A673 (cell line): ENCODE data around the gene ALDOB. TPM values are rescaled to one million over a fixed set of nuclear protein-coding genes. Genes with fewer than 3 reads are reported as not detected.

Source experiments
- BruUV-seq: library from RNA; stranded (reverse); fragments of 400-500 nt; replicated peaks from 2 replicates; lab custom pipeline; 2021; lab: Mats Ljungman, UMichigan
- CTCF ChIA-PET: fragments of 300-600 bp; sonication (Branson Sonifier 250); formaldehyde crosslinking; loops from one replicate; lab custom pipeline; 2022; ENCODE audit warnings: antibody characterized with exemption; lab: Charles Lee
- POLR2A ChIA-PET: fragments of 300-600 bp; sonication (Branson Sonifier 250); formaldehyde crosslinking; loops from one replicate; lab custom pipeline; 2022; ENCODE audit warnings: antibody characterized with exemption; ENCODE audit not compliant: low non-redundant PET; lab: Charles Lee
- DNase-seq: peaks from one replicate; pipeline ENCODE4 v3.0.0-alpha.2; 2015; ENCODE audit warnings: low spot score
- H3K27ac ChIP-seq: fragments of 200-600 bp; sonication (generic); 2 replicates; pipeline ENCODE4 v1.5.1; 2016; ENCODE audit warnings: mixed run types, low read depth, mild to moderate bottlenecking, mixed read lengths, antibody characterized with exemption, low read length; ENCODE audit not compliant: poor library complexity, severe bottlenecking
- H3K27me3 ChIP-seq: fragments of 200-600 bp; sonication (generic); replicated peaks from 2 replicates; pipeline ENCODE4 v1.6.1; 2017; ENCODE audit warnings: mixed run types, low read depth, mild to moderate bottlenecking, mixed read lengths, antibody characterized with exemption, low read length; ENCODE audit not compliant: insufficient read depth, poor library complexity
- H3K36me3 ChIP-seq: fragments of 200-600 bp; sonication (generic); 2 replicates; pipeline ENCODE4 v1.6.1; 2016; ENCODE audit warnings: mixed run types, mild to moderate bottlenecking, mixed read lengths, antibody characterized with exemption, low read length; ENCODE audit not compliant: insufficient read depth, poor library complexity, severe bottlenecking
- H3K4me1 ChIP-seq: fragments of 200-600 bp; sonication (generic); 2 replicates; pipeline ENCODE4 v1.6.1; 2017; ENCODE audit warnings: mixed run types, mild to moderate bottlenecking, mixed read lengths, antibody characterized with exemption, low read length; ENCODE audit not compliant: insufficient read depth, poor library complexity, severe bottlenecking
- H3K4me3 ChIP-seq: fragments of 200-600 bp; sonication (generic); 2 replicates; pipeline ENCODE4 v1.5.1; 2016; ENCODE audit warnings: low read depth, mixed run types, mild to moderate bottlenecking, mixed read lengths, low read length; ENCODE audit not compliant: poor library complexity, severe bottlenecking
- H3K9me3 ChIP-seq: fragments of 200-600 bp; sonication (generic); 2 replicates; pipeline ENCODE4 v1.6.1; 2016; ENCODE audit warnings: mixed run types, low read depth, mild to moderate bottlenecking, mixed read lengths, antibody characterized with exemption, low read length; ENCODE audit not compliant: poor library complexity, severe bottlenecking
- EZH2 ChIP-seq: fragments of 200-600 bp; sonication (generic); IDR thresholded peaks from 2 replicates; pipeline ENCODE4 v1.6.1; 2017; ENCODE audit warnings: borderline replicate concordance, low read depth, mild to moderate bottlenecking, mixed read lengths, antibody characterized with exemption, low read length; ENCODE audit not compliant: poor library complexity, severe bottlenecking
- intact Hi-C: fragments of 100-400 bp; cut with micrococcal nuclease; formaldehyde crosslinking; loops from one replicate; pipeline ENCODE4 v1.10.0; 2022; ENCODE audit not compliant: unreplicated experiment
- total RNA-seq: library from RNA; stranded (reverse); gene quantifications from 2 replicates; pipeline ENCODE4 v1.2.3, GENCODE V29; 2021
- TF ChIP-seq, protein P1 (sequence below): fragments of 300-800, 200-600 bp; sonication (generic); conservative IDR thresholded peaks from 2 replicates; pipeline ENCODE4 v1.5.1; 2017; ENCODE audit warnings: low read depth, mild to moderate bottlenecking, antibody characterized with exemption, low read length, moderate library complexity, mixed read lengths

ALDOB gene
- total RNA-seq, 1 experiment from 2014 or later = not detected

DNA sequence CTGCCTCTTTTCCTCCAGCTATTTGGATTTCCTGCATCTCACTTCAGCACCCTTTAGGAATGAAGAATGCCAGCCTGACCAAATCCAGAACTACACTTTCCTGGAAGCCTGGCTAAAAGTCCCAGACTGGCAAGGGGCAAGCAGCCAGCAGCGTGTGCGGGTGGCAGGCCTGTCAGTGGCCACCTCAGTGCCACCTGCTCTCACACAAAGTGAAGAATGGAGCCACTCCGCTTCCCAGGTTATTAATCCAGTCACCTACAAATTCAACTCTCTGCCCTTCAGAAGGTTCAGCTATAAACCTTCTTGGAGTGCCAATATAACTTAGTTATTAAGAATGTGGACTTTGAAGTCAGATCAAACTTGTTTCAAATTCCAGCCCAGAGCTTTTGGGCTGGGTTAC lies 6.7 kb upstream of the ALDOB start:
- H3K27ac ChIP-seq = no peak overlapping the region
- H3K9me3 ChIP-seq = no peaks in the 10 kb centered on the region
- BruUV-seq = no TSS peak
- ChIA-PET CTCF (no interaction called here), POLR2A (no interaction called here)
- H3K4me1 ChIP-seq = no peaks in the 10 kb centered on the region
- intact Hi-C loops = no loop called here
- peaks cover 44% of the 10 kb centered on the region for H3K27me3 ChIP-seq
- H3K4me3 ChIP-seq = no peak overlapping the region
- TF ChIP-seq, protein P1, sequence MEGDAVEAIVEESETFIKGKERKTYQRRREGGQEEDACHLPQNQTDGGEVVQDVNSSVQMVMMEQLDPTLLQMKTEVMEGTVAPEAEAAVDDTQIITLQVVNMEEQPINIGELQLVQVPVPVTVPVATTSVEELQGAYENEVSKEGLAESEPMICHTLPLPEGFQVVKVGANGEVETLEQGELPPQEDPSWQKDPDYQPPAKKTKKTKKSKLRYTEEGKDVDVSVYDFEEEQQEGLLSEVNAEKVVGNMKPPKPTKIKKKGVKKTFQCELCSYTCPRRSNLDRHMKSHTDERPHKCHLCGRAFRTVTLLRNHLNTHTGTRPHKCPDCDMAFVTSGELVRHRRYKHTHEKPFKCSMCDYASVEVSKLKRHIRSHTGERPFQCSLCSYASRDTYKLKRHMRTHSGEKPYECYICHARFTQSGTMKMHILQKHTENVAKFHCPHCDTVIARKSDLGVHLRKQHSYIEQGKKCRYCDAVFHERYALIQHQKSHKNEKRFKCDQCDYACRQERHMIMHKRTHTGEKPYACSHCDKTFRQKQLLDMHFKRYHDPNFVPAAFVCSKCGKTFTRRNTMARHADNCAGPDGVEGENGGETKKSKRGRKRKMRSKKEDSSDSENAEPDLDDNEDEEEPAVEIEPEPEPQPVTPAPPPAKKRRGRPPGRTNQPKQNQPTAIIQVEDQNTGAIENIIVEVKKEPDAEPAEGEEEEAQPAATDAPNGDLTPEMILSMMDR = no peak
- no peaks in the 10 kb centered on the region for H3K36me3 ChIP-seq
- DNase-seq = no peak

DNA sequence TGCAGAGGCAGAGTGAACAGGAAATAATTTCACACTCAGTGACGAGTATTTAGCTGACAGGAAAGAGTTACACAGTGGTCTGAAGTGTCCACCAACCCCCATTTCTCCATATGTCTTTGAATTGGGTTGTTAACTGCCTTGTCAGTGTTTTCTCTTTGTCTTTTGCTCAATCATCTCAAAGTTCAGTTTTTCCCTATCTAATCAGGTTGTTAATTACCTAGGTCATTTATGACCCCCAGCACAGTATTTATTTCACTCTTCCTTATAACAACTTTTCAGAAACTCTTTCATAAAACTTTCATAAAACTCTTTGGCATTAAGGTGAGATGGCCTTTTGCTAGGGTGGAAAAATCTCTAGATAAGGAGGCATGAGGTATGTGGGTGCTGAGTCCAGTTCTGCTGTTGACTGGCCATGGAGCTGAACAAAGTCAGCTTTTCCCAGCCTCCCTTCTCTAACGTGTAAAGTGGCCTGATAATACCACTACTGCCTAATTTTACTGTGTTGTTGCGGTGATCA lies 5.2 kb upstream of the ALDOB start:
- BruUV-seq = no TSS peak
- ChIA-PET CTCF (no interaction called here), POLR2A (no interaction called here)
- Histone ChIP-seq H3K27me3 (peaks cover 54% of the 10 kb centered on the region), H3K4me3 (no peak overlapping the region), H3K27ac (no peak overlapping the region), H3K9me3 (no peaks in the 10 kb centered on the region), H3K4me1 (no peaks in the 10 kb centered on the region), H3K36me3 (no peaks in the 10 kb centered on the region)
- intact Hi-C loops = no loop called here
- no peak for TF ChIP-seq EZH2
- TF ChIP-seq, protein P1 = no peak
- no peak for DNase-seq

DNA sequence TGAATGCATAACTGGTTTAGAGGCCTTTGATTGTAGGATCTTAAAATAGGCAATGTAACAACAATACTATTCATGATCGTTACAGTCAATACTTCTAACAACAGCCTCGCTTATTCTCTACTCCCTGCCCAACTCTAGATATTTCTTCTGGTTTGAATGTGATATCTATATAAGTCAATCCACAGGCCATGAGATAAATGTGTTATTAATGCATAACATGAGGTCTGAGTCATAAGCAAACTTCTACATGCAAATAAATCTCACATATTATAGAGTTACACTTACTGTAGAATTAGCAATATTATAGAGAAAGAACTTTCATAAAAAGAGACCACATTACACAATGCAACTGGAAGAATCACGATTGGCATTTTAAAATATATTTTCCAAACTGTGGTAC lies 2.9 kb upstream of the ALDOB start:
- peaks cover 47% of the 10 kb centered on the region for H3K27me3 ChIP-seq
- no peak for DNase-seq
- BruUV-seq = no TSS peak
- H3K4me1 ChIP-seq = no peaks in the 10 kb centered on the region
- ChIA-PET POLR2A (no interaction called here), CTCF (no interaction called here)
- no peaks in the 10 kb centered on the region for H3K36me3 ChIP-seq
- TF ChIP-seq, protein P1 = no peak
- no peak for TF ChIP-seq EZH2
- no peak overlapping the region for H3K27ac ChIP-seq
- H3K9me3 ChIP-seq = no peaks in the 10 kb centered on the region
- intact Hi-C loops = no loop called here
- no peak overlapping the region for H3K4me3 ChIP-seq
